Hepatocyte (in vitro differentiated cells): ENCODE measurements around the gene TMEM135.

Experiments used
- CTCF ChIP-seq: fragments of 200-600 bp; sonication (generic); IDR thresholded peaks from 2 replicates; pipeline ENCODE4 v1.5.1; 2016; ENCODE audit warnings: antibody characterized with exemption, mild to moderate bottlenecking; ENCODE audit not compliant: poor library complexity
- EZH2 ChIP-seq: fragments of 200-600 bp; sonication (generic); IDR thresholded peaks from 2 replicates; pipeline ENCODE4 v1.6.1; 2016; ENCODE audit warnings: antibody characterized with exemption, mild to moderate bottlenecking, borderline replicate concordance
- EZH2phosphoT487 ChIP-seq: fragments of 200-600 bp; sonication (generic); IDR thresholded peaks from one replicate; pipeline ENCODE4 v1.6.1; 2018; ENCODE audit warnings: antibody characterized with exemption, mild to moderate bottlenecking, low read depth, moderate library complexity; ENCODE audit not compliant: unreplicated experiment, severe bottlenecking

- no peak for TF ChIP-seq CTCF
- no peak for TF ChIP-seq EZH2phosphoT487
- no peak for TF ChIP-seq EZH2
Observed at GRCh38 chr11:87265979-87266378, 228.2 kb downstream of the TMEM135 start.
